GM19238 (cell line): ENCODE data around the gene PIK3R4.

Source experiments
- DNase-seq: peaks from one replicate; pipeline ENCODE4 v3.0.0; 2011; ENCODE audit warnings: low spot score; ENCODE audit not compliant: insufficient read length

Gene PIK3R4

DNA sequence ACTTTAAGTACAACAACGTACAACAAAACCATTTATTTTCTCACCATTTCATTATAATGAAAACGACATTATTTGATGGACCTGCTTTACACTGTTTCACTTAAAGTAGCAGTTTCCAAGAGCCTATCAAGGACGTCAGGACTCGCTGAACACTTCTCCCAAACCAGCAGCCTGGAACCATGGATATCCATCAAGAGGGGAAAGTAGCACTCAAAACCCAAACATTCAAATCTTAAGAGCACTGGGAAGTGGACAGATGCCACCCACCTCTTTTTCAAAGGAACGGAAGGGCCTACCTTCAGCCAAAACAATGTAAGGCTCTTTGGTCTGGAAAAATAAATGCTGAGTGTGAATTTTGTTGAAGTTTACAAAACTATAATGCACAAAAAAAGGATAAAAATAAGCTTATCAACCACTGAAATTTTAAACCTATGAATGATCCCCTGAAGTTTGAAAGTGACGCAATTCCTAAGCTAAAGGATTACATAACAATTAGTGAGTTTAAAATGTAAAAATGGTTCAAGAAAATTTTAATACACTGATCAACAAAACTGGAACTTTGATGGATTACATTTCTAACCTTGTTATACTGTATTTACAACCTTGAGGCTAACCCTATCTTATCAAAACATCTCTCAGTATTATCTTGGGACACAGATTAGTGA, 4.6 kb downstream of the PIK3R4 start:
- DNase-seq: no peak

DNA sequence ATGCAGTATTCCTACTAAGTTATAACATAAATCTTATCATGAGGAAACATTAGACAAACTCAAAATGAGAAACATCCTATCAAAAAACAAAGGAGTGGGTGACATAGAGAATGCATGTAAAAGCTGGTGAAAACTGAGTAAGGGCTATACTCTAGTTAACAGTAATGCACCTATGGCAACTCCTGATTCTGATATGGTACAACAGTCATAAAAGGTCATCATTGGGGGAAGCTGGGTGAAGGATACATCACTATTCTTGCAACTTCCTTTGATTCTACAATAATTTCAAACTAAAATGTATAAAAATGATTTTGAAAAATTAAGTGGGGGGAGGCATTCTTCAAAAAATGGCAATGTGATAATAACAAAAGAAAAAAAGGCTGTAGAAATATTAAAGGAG, 6.8 kb downstream of the PIK3R4 start:
- DNase-seq: no peak

DNA sequence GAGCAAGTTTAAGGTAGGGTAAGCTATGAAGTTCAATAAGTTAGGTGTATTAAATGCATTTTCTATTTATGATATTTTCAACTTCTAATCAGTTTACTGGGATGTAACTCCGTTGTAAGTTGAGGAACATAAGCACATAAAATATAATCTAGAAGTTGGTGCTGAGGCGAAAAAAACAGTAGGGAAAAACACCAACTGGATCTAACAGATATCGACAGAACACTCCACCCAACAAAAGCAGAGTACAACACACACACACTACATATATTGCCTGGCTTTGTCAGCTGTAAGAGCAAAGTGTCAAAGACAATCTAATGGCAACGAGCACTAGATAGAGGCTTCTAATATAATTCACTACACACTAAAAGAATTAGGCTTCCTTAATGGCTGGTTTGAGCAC, 8.4 kb downstream of the PIK3R4 start:
- DNase-seq: no peak

GRCh38 chr3:130737622-130738021, 9.0 kb downstream of the PIK3R4 start:
- no peak for DNase-seq

- no peak for DNase-seq
These were observed 13.3 kb downstream of the PIK3R4 start for GRCh38 chr3:130733236-130733875.

DNA sequence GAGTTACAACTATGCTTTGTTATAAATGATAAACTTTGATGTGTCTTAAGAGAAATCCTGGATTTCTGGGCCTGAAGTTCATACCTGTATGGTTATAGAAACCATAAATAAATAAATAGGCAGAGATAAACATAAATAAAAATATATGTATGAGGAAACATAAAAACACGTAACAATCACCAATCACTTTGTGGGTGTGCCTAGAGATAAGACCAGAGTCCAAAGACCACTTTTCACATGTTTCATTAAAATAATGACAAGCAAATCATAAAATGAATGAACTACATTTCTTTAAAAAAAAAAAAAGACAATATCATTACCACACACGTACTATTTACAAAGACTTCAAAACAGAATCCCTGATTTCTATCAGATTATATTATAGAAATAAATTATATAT, 14.1 kb downstream of the PIK3R4 start:
- DNase-seq: no peak

DNA sequence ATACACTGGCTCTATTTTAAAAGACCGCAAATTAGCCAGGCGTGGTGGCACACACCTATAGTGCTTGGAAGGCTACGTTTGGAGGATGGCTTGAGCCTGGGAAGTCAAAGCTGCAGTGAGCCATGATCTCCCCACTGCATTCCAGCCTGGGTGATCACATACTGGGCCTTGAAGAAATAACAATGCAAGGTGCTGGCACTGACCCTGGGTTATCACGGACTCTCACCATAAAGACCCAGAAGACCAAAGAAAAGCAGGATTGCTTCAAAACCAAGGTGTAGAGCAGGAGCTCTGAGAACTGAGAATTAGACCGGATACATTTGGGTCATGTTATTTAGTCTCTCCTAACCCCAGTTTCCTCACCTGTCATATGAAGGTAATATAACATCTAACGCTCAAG, 14.8 kb downstream of the PIK3R4 start:
- DNase-seq: no peak

- no peak for DNase-seq
These were observed 17.5 kb downstream of the PIK3R4 start for GRCh38 chr3:130729154-130729553.

GRCh38 chr3:130728037-130728436, 18.6 kb downstream of the PIK3R4 start:
- no peak for DNase-seq

GRCh38 chr3:130725746-130726145, 20.9 kb downstream of the PIK3R4 start:
- no peak for DNase-seq

GRCh38 chr3:130715616-130716015, 31.0 kb downstream of the PIK3R4 start:
- no peak for DNase-seq

DNA sequence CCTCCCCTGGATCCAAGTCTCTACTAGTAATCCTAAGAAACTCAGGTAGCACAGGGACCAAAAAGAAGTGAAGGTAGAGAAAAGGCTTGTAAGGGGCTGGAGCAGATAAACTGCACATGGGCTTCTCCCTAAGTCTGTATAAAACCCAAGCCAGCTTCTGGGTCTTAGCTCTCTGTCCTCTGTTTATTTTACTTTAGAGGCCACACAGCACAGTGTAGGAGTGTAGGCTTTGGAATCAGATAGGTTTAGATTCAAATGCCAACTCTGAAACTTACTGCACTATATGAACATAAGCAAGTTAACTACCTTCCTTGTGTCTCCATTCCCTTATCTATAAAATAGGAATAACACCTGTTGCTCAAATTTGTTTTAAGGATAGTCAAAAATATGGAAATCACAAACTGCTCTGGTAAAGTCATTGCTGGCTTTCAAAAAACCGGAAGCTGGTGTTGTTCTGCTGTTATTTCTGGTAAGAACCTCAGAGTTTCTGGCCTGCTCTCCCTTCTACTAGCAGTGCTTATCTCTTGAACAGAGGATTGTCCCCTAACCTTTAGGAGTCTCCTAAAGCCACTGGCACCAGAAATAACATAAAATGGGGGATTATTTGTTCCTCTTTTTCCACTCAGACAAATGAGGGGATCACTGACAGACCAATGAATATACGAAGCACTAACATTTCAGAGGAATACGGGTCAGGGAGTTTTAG, 33.8 kb downstream of the PIK3R4 start:
- no peak for DNase-seq

DNA sequence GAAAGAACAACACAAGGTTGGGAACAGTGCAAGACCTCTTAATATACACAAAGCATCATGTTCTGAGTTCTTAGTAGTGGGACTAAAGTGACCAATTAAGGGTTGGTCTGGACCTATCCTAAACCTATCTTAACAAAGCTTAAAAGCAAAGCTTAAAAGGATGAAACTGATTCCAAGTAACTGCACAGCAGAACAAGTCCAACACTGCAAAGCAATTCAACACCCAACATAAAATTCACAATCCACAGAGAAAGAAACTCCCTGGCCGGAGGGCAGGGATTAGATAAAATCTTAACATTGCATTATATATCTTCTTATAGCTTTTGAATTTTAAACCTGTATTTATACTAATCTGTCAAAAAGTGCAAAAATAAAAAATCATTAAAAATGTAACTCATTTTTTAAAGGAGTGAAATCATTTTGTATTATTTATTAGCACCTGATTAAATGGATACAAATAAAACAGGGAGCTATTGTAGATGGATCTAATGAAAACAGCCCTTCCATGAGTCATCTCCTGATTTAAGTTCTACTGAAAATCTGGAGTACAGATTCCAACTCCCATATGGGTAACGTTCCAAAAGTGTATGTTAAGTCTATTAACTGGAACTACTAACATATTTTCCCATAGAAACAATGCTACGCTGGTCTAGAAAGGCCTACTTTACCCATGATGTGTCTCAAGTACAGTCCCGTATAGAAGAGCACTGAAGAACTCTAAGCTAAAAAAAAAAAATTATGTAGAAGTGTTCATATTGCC, 34.9 kb downstream of the PIK3R4 start:
- DNase-seq: no peak

DNA sequence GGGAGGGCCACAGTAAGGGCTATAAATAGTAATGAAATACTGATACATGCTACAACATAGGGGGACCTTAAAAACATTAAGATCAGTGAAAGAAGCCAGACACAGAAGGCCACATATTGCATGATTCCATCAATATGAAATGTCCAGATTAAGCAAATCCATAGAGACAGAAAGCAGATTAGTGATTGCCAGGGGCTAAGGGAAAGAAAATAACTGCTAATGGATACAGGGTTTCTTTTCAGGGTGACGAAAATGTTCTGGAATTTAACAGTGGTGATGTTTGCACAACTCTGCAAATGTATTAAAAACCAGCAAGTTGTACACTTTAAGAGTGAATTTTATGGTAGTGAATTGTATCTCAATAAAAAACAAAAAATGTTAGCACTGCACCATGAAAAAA, 37.0 kb downstream of the PIK3R4 start:
- no peak for DNase-seq

- no peak for DNase-seq
These were observed 38.6 kb downstream of the PIK3R4 start for GRCh38 chr3:130707902-130708601.

GRCh38 chr3:130705501-130705900, 41.1 kb downstream of the PIK3R4 start:
- DNase-seq: no peak

- DNase-seq: no peak
These were observed 43.6 kb downstream of the PIK3R4 start for GRCh38 chr3:130702985-130703384.

DNA sequence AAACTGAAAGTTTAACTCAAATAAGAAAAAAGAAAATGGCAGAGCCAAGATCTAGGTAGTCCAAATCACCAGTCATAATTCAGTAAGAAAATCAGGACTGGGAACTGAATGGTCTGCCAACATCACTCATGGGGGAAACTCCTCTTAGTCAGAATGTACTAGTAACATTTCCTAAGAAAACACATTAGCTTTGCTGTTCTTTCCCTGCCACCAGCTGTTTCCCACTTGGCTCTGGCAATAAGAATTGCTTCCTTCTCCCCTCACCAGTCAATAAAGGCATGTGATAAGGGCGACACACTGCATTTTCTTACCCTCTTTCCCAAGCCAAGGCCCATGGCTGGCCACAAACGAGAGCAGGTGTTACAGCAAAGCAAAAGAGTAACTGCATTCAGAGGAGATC, 46.1 kb downstream of the PIK3R4 start:
- DNase-seq: no peak

DNA sequence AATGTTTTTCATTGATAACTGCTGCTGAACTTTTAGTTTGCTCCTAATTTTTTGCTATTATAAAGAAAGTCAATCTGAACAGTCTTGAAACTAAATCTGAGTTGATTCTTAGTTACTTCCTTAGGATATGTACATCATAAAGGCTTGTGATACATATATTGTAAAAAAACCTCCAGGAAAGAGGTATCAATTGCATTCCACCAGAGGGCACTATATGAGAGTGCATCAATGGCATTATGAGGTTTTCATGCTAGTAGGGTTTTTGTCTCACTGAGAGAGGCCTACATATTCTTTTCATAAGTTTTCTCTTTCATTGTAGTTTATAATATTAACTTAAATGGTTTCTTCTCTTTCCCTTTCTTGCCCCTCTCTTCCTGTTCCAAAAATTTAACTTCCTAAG, 46.9 kb downstream of the PIK3R4 start:
- DNase-seq: no peak

DNA sequence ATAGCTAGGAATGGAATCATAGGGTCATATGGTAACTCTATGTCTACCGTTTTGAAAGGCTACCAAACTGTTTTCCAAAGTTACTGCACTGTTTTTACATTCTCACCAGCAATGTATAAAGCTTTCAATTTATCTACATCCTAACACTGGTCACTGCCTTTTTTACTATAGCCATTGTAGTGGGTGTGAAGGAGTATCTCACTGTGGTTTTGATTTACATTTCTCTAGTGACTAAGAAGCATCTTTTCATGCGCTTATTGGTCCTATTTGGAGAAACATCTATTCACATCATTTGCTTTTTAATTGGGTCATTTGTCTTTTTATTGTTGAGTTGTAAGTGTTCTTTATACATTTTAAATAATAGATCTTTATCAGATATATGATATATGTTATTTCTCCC, 53.3 kb downstream of the PIK3R4 start:
- DNase-seq: no peak

DNA sequence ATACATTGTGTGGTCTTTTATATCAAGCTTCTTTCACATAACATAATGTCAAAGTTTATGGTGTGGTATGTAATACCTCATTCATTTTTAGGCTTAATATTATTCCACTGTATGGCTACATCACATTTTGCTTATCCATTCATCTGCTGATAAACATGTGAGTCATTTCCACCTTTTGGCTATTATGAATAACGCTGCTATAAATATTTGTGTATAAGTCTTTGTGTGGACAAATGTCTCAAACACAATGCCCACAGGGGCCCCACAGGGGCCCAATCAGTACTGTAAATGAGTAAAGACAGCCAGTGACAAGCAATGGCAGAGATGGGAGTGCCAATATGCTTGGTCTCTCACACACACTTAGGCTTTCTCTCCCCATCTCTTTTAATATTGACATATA, 54.2 kb downstream of the PIK3R4 start:
- no peak for DNase-seq
